Activated naive CD8-positive, alpha-beta T cell treated with anti-CD3 and anti-CD28 coated beads, Interleukin-2, amount 10 ng/mL, durations not matched to agents 7 days and 5 days (primary cell): ENCODE results near the gene HSD11B1. TPM values are rescaled to one million over a fixed set of nuclear protein-coding genes. Genes with fewer than 3 reads are reported as not detected.

Source experiments
- ATAC-seq: fragments of 150-1000 bp; cut with Tn5 transposase; one replicate; pipeline ENCODE4 v1.10.0; 2021; ENCODE audit warnings: low read depth, moderate library complexity
- POLR2A ChIA-PET: fragments of 350-600 bp; sonication (Branson Sonifier 250); formaldehyde crosslinking; loops from one replicate; lab custom pipeline; 2021; ENCODE audit warnings: antibody characterized with exemption; lab: Charles Lee
- DNase-seq: peaks from one replicate; pipeline ENCODE4 v3.0.0; 2021
- H3K27ac Mint-ChIP-seq: one replicate; pipeline ENCODE4 v1.8.0; 2022; ENCODE audit warnings: mild to moderate bottlenecking, mixed read lengths
- H3K27me3 Mint-ChIP-seq: one replicate; pipeline ENCODE4 v1.8.0; 2022; ENCODE audit warnings: mild to moderate bottlenecking, moderate library complexity, mixed read lengths
- H3K36me3 Mint-ChIP-seq: one replicate; pipeline ENCODE4 v1.8.0; 2021; ENCODE audit warnings: mild to moderate bottlenecking, mixed read lengths
- H3K4me1 Mint-ChIP-seq: one replicate; pipeline ENCODE4 v1.8.0; 2021; ENCODE audit warnings: mixed read lengths
- H3K4me3 Mint-ChIP-seq: one replicate; pipeline ENCODE4 v1.8.0; 2022; ENCODE audit warnings: mild to moderate bottlenecking, moderate library complexity, mixed read lengths
- H3K9me3 Mint-ChIP-seq: one replicate; pipeline ENCODE4 v1.8.0; 2021; ENCODE audit warnings: mixed read lengths
- total RNA-seq, 2 experiments: library from RNA; stranded (reverse); gene quantifications; one replicate each; pipeline ENCODE4 v1.2.3, GENCODE V29; 2021

HSD11B1 gene
- total RNA-seq, 2 experiments from 2014 or later = not detected

DNA sequence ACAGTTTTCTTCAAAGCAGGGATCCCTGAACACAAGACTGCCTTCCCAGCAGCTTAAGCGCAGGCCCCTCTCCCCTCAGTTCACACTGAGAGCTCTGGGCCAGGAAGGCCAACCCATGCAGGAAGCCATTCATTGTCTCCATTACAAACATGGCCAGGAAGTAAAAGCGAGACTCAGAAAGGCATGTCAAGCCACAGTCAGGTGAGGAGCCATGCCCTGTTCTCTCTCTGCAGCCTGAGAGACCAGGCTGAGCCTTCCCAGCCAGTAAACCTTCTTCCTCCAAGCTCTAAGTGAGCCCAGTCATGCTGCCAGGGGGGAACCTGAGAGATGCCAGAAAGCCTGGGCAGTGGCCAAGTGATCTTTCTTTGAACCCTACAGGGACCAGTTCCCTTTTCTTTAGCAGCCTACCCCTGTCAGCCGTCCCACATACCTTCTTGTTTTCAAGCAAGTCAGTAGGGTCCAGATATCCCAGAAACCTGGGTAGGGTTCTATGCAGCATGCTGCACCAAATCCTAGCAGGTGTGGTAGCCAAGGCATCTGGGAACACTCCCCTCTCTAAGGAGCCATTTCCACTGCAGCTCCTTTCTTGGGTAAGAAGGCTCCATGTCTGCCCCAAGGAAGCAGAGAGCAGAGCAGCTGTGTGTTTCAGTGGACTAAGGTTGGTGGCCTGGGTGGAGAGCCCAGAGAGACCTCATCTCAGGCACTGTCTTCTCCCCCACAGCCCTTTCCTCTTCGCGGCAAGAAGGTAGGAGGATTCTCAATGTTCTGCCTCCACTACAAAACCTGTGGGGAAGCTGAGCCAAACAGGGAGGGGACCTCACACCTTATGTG, 52.2 kb downstream of the HSD11B1 start:
- ATAC-seq = peak; percentile 31
- Mint-ChIP-seq H3K4me1 (peaks cover 64% of the 10 kb centered on the region), H3K9me3 (no peaks in the 10 kb centered on the region), H3K4me3 (peak overlapping the region; percentile 92), H3K27ac (peak overlapping the region; percentile 94), H3K27me3 (no peaks in the 10 kb centered on the region), H3K36me3 (peaks cover 41% of the 10 kb centered on the region)
- POLR2A ChIA-PET = interaction anchor here (0.5 to 14.9 kb wide), 9 partner anchors 9 to 71 kb away, joined by 3 to 488 read pairs (median 6); partner anchors contain the start of genes C1orf74 and UTP25
- no peak for DNase-seq

DNA sequence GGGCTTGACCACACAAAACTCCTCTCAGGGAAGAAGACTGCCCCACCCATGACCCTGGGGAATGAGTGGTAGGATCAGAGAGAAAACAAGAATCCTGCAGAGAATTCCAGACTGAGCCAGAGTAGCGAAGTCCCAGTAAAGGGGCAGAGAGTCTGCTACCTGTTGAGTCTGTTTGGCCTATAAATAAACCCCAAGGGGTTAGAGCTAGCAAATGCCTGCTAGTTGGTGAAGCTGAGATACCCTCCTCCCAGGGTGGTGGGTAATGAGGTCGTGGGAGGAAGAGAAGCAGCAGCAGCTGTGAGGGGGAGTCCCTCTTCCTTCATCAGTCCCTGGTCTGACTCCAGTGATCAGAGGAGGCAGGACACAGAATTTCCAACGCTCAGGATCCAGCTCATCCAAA, 53.8 kb downstream of the HSD11B1 start:
- POLR2A ChIA-PET = interaction anchor here (0.9 to 14.9 kb wide), 3 partner anchors 7 to 20 kb away, joined by 3 to 488 read pairs (median 9); no protein-coding TSS in a partner anchor
- Mint-ChIP-seq H3K4me1 (peaks cover 66% of the 10 kb centered on the region), H3K4me3 (peak overlapping the region; percentile 92), H3K36me3 (peaks cover 56% of the 10 kb centered on the region), H3K9me3 (no peaks in the 10 kb centered on the region), H3K27me3 (no peaks in the 10 kb centered on the region), H3K27ac (peak overlapping the region; percentile 94)
- ATAC-seq (no peak), DNase-seq (no peak)

DNA sequence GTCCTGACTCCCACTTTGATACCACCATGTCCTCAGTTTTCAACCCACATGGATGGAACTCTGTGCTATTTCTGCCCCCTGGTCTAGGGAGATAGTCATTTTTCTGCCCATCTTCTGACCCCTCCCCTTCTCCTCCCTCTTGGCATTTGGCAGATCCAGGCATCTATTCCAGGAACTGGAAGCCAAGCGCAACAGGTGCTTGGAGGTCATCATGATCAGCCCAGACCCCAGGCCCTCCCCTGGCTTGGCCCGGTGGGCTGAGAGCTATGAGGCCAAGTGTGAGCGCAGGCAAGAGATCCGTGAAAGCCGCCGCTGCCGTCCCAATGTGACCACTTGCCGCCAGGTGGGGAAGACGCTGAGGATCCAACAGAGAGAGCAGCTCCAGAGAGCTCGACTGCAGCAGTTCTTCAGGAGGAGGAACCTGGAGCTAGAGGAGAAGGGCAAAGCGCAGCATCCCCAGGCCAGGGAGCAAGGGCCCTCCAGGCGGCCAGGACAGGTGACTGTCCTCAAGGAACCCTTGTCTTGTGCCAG, 55.2 kb downstream of the HSD11B1 start:
- POLR2A ChIA-PET = interaction anchor here (2.0 to 14.9 kb wide), 3 partner anchors 9 to 11 kb away, joined by 5 to 488 read pairs (median 9); no protein-coding TSS in a partner anchor

DNA sequence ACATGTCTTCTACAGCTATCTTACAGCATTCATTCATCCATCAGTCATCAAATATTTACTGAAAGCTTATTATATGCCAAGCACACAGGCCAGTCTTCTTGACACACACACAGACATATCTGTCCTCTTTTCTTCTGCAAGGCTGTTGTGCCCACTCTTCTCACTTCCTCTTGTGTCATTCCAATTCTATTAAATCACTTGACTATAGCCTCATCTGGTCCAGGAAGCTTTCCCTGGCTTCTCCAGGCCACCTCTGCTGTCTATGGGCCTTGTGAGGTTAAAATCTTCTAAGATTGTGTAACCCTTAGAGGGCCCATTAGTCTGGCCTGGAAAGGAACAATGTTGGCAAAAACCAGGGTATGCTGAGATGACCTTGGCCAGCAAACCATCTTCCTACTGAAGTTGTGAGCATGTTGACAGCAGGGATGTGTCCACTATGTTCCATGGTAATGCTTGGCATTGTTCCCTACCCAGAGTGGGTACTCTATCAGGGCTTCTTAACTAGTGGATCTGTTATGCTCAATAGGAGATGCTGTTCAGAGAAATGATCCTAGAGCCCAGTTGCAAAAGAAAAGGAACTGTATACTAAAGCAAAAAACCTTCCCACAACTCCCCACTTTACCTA, 56.5 kb downstream of the HSD11B1 start:
- no peak for DNase-seq
- POLR2A ChIA-PET = interaction anchor here (0.9 to 15.3 kb wide), 4 partner anchors 6 to 23 kb away, joined by 3 to 488 read pairs (median 246); partner anchors contain the start of genes C1orf74 and TRAF3IP3
- Mint-ChIP-seq H3K36me3 (peaks cover 76% of the 10 kb centered on the region), H3K9me3 (no peaks in the 10 kb centered on the region), H3K27me3 (no peaks in the 10 kb centered on the region), H3K27ac (peak overlapping the region; percentile 79), H3K4me3 (peak overlapping the region; percentile 74), H3K4me1 (peaks cover 64% of the 10 kb centered on the region)
- no peak for ATAC-seq

More for the DNA sequence above, 55.2 kb downstream of the HSD11B1 start:
- ATAC-seq = no peak
- peaks cover 68% of the 10 kb centered on the region for H3K36me3 Mint-ChIP-seq
- no peak for DNase-seq
- peak overlapping the region; percentile 69 for H3K27ac Mint-ChIP-seq
- H3K9me3 Mint-ChIP-seq = no peaks in the 10 kb centered on the region
- H3K27me3 Mint-ChIP-seq = no peaks in the 10 kb centered on the region
- H3K4me1 Mint-ChIP-seq = peaks cover 65% of the 10 kb centered on the region
- peak overlapping the region; percentile 92 for H3K4me3 Mint-ChIP-seq

DNA sequence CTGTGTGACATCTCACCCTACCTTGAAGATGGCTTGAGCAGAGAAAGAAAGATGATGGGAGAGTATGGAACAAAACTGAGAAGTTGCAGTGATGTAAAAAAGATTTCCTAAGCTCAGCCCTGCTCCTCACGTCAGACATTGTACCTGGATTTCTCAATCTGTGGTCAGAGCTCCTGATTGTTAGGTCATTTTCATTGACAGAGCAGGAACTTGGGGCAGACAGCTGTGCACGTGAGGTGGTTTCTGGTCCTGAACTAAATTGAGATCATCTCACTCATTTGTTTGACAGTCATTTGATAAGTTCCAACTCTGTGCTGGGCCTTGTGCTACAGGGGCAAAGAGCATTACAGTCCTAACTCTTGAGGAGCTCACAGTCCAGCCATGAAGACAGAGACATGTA, 61.4 kb downstream of the HSD11B1 start:
- H3K4me3 Mint-ChIP-seq = no peak overlapping the region
- no peak for DNase-seq
- no peaks in the 10 kb centered on the region for H3K9me3 Mint-ChIP-seq
- H3K27me3 Mint-ChIP-seq = no peaks in the 10 kb centered on the region
- H3K27ac Mint-ChIP-seq = no peak overlapping the region
- POLR2A ChIA-PET = interaction anchor here (0.6 to 15.3 kb wide), 3 partner anchors 9 to 131 kb away, joined by 3 to 488 read pairs (median 10); partner anchors contain the start of gene TRAF3IP3
- ATAC-seq = no peak
- peaks cover 61% of the 10 kb centered on the region for H3K4me1 Mint-ChIP-seq
- peaks cover 72% of the 10 kb centered on the region for H3K36me3 Mint-ChIP-seq

DNA sequence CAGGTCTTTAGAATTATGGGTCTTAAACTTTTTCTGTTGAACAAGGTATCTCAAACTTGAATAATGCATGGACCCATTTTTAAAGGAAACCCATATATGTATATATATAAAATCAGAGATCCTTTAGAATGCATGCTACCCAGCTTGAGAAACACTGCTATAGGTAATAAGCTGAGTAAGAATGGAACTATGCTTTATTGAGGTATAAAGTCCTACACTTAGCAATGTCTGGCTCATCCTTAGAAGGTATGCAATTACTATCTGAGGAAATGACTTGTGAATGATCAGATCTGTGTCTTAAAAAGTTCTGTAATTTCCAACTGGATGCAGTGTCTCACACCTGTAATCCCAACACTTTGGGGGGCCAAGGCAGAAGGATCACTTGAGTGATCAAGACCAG, 62.5 kb downstream of the HSD11B1 start:
- no peaks in the 10 kb centered on the region for H3K27me3 Mint-ChIP-seq
- H3K36me3 Mint-ChIP-seq = peaks cover 63% of the 10 kb centered on the region
- no peak for DNase-seq
- H3K9me3 Mint-ChIP-seq = no peaks in the 10 kb centered on the region
- H3K4me1 Mint-ChIP-seq = peaks cover 52% of the 10 kb centered on the region
- ATAC-seq = no peak
- POLR2A ChIA-PET = interaction anchor here (2.3 to 15.3 kb wide), 2 partner anchors 8 to 12 kb away, joined by 10 to 488 read pairs; partner anchors contain the start of gene TRAF3IP3
- no peak overlapping the region for H3K27ac Mint-ChIP-seq
- no peak overlapping the region for H3K4me3 Mint-ChIP-seq

DNA sequence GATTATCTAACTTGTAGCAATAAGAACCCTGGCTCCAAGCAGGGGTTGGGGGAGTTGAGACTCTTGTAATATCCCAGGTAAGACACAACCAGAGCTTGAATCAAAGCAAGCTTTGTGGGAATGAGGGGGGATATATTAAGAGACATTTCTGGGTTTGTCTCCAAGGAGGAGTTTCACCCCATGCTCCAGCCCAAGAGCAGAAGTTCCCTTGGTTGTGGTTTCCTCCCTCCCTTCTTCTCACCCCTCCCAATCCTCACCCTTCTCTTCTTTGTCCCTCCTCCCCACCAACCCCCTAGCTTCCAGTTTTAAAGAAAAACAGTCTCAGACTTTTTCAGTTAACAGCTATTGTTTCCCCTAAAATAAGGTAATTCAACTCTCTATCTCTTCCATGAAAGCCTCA, 63.1 kb downstream of the HSD11B1 start:
- DNase-seq (no peak), ATAC-seq (no peak)
- Mint-ChIP-seq H3K4me3 (no peak overlapping the region), H3K27ac (no peak overlapping the region), H3K9me3 (no peaks in the 10 kb centered on the region), H3K4me1 (peaks cover 47% of the 10 kb centered on the region), H3K36me3 (peaks cover 61% of the 10 kb centered on the region), H3K27me3 (no peaks in the 10 kb centered on the region)
- POLR2A ChIA-PET = interaction anchor here (1.0 to 15.3 kb wide), 7 partner anchors 13 to 156 kb away, joined by 4 to 488 read pairs (median 10); partner anchors contain the start of genes C1orf74, IRF6, TRAF3IP3 and UTP25

DNA sequence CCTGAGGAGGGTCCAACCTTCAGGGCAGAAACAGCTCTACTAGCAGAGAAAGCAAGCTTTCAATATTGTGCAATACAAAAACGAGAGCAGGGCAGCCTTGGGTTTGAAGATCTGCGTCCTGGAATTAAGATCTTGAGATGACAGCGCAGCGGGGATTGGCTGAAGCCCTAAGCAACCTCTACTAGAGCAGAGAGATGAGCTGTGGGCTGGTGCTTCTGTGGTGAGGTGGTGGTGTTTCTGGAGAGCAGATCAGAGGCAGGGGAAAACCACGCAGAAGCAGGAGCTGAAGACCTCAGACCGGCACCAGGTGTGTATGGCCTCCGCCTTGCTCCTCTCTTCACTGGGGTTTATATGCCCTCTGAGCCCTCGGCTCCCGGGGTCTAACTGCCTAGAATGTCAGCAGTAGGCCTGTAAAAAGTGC, 63.7 kb downstream of the HSD11B1 start:
- H3K4me3 Mint-ChIP-seq = no peak overlapping the region
- H3K27me3 Mint-ChIP-seq = no peaks in the 10 kb centered on the region
- peaks cover 59% of the 10 kb centered on the region for H3K36me3 Mint-ChIP-seq
- DNase-seq (peak; percentile 83), ATAC-seq (peak; percentile 82)
- POLR2A ChIA-PET = interaction anchor here (1.0 to 15.3 kb wide), 7 partner anchors 13 to 157 kb away, joined by 4 to 488 read pairs (median 10); partner anchors contain the start of genes C1orf74, IRF6, TRAF3IP3 and UTP25
- no peak overlapping the region for H3K27ac Mint-ChIP-seq
- H3K9me3 Mint-ChIP-seq = no peaks in the 10 kb centered on the region
- H3K4me1 Mint-ChIP-seq = peaks cover 42% of the 10 kb centered on the region

DNA sequence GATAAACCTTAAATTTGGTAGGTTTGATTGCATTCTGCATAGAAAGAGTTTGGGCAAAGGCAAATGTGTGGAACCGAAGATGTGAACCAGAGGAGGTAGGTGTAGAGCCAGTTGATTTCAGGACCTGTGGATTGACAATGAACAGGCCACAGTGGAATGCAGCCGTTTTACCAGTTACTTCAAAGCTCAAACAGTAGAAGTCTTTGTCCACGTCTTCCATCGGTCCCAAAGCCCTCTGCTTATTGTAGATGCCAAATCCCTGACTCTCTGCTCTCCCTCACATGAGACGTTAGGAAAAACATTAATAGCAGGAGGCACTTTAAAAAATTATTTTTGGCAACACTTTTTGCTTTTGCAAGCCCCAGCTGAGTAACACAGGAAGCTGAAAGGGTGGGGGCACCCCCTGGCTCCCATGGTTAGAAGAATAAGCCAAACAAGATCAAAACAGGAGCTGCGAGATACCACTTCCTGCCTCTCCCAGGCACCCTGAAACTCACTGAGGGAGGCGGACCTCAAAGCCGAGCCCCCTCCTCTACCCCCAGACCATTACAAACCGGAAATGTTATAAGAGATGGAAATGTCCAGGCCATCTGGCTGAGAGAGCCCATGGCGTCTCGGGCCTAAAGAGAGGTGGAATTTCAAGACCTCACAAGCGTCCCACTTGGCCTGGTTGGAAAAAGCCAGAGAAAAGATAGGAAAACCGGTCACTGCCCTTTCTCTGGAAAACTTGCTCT, 64.7 kb downstream of the HSD11B1 start:
- POLR2A ChIA-PET = interaction anchor here (0.9 to 15.3 kb wide), 10 partner anchors 12 to 160 kb away, joined by 3 to 488 read pairs (median 8); partner anchors contain the start of genes C1orf74, IRF6, TRAF3IP3 and UTP25
- peak; percentile 67 for DNase-seq

DNA sequence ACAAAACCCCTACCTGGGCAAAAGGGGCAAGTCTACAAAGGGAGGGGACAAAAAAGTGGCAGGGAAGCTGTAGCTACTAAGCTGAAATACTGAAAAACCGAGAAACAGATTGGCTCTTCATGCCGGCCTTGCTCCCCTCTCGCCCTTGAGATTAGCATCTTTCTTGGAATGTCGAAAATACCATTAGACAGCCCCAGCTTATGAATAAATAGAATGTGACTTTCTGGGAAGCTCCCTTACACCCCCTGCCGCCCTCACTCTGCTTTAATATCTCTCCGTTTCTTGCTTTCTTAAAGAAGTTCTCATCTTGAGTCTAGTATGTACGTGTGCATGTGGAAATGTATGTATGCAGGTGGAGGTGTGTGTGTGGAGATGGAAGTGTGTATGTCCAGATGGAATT, 65.3 kb downstream of the HSD11B1 start:
- ATAC-seq = no peak
- no peaks in the 10 kb centered on the region for H3K27me3 Mint-ChIP-seq
- H3K4me1 Mint-ChIP-seq = peaks cover 45% of the 10 kb centered on the region
- H3K9me3 Mint-ChIP-seq = no peaks in the 10 kb centered on the region
- no peak for DNase-seq
- H3K4me3 Mint-ChIP-seq = no peak overlapping the region
- POLR2A ChIA-PET = interaction anchor here (0.6 to 15.3 kb wide), 10 partner anchors 11 to 1586 kb away, joined by 3 to 488 read pairs (median 8); partner anchors contain the start of genes C1orf74, IRF6, TRAF3IP3 and UTP25
- peaks cover 56% of the 10 kb centered on the region for H3K36me3 Mint-ChIP-seq
- H3K27ac Mint-ChIP-seq = no peak overlapping the region

More for the DNA sequence above, 64.7 kb downstream of the HSD11B1 start:
- Mint-ChIP-seq H3K27ac (no peak overlapping the region), H3K27me3 (no peaks in the 10 kb centered on the region), H3K4me3 (no peak overlapping the region), H3K9me3 (no peaks in the 10 kb centered on the region), H3K36me3 (peaks cover 55% of the 10 kb centered on the region), H3K4me1 (peaks cover 41% of the 10 kb centered on the region)
- peak; percentile 62 for ATAC-seq

DNA sequence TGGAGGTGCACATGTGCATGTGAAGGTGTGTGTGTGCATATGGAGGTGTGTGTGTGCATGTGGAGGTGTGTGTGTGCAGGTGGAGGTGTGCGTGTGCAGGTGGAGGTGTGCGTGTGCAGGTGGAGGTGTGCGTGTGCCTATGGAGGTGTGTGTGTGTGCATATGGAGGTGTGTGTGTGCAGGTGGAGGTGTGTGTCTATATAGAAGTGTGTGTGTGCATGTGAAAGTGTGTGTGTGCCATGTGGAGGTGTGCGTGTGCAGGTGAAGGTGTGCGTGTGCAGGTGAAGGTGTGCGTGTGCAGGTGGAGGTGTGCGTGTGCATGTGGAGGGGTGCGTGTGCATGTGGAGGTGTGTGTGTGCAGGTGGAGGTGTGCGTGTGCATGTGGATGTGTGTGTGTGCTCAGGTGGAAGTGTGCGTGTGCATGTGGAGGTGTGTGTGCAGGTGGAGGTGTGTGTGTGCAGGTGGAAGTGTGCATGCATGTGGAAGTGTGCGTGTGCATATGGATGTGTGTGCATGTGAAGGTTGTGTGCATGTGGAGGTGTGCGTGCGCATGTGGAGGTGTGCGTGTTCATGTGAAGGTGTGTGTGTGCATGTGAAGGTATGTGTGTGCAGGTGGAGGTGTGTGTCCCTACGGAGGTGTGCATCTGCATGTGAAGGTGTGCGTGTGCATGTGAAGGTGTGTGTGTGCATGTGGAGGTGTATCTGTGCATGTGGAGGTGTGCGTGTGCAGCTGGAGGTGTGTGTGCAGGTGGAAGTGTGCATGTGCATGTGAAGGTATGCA, 66.2 kb downstream of the HSD11B1 start:
- Mint-ChIP-seq H3K27me3 (no peaks in the 10 kb centered on the region), H3K9me3 (no peaks in the 10 kb centered on the region), H3K4me3 (no peak overlapping the region), H3K27ac (no peak overlapping the region), H3K36me3 (peaks cover 59% of the 10 kb centered on the region), H3K4me1 (peaks cover 47% of the 10 kb centered on the region)
- ATAC-seq (no peak), DNase-seq (no peak)
- POLR2A ChIA-PET = interaction anchor here (0.6 to 15.3 kb wide), 4 partner anchors 10 to 1585 kb away, joined by 3 to 488 read pairs (median 46); partner anchors contain the start of genes C1orf74, TRAF3IP3 and UTP25
